GM04503 (cell line): ENCODE measurements around the gene MINDY1.

Experiments used
- DNase-seq: peaks from one replicate; pipeline ENCODE4 v3.0.0-alpha.2; 2012; ENCODE audit warnings: low read depth

The MINDY1 gene

DNA sequence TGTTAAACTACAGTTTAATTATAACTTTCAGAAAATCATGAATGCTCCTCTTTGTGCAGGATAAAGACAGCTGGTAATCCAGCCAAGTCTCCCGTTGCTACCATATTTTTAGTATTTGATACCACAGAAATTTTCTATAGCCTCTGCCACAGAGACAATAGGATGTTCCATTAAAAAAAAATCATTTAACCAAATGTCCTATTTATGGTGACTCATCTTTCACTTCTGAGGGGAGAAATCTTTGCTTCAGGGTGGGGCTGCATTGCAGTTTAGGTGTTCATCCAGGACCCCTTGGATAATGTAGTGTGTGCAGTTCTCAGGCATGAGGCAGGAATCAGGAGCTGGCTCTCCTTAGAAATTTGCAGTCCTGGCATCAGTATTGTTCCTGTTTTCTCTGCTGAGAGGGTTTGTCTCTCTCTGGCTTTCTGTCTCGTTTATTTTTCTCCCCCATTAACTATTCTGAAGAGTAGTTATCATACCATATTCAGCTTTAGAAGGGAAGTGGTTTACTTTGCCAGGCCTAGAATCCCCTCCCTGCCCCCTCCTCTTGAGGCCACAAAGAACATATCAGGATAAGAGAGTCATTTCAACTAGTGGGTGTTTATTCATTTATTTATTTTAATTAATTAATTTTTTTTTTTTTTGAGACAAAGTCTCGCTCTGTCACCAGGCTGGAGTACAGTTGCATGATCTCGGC is 4.6 kb upstream of the MINDY1 start:
- no peak for DNase-seq

DNA sequence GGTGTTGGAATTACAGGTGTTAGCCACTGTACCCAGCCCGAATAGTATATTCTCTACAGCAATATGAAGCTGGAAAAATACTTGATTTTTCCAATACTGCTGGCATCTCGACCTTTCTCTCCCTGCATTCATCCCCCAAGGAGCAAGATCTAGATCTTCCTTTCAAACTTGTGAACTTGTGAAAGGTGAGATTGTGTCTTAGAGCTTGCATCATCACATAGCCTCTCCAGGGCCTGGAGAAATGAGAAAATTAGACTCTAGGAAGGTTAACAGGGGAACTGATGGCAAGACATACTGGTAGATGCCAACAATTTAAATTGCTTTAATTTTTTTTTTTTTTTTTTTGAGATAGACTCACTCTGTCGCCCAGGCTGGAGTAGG is 3.6 kb upstream of the MINDY1 start:
- no peak for DNase-seq

DNA sequence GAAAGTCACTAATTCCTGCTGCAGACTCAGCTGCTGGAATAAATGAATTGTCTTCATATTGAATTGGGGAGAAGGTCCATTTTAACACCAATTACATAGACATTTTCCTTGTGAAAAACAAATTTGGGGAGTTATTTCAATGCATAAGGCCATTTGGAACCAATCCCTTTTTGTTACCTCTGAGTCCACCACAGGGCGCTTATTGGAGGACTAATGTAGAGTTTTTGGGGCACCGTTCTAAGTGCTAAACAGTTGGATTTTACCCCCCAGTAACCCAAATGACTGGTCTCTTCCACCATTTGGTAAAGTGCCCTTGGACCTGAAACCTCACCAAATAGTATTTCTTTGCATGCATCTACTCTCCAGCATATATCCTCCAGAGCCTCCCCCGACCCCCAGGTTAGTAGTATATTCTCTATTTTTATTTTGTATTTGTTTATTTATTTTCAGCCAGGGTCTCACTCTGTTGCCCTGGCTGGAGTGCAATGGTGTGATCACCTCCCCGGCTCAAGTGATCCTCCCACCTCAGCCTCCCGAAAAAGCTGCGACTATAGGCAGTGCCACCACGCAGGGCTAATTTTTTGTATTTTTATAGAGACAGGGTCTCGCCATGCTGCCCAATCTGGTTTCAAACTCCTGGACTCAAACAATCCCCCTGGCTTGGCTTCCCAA is 3.1 kb upstream of the MINDY1 start:
- DNase-seq, result no peak

DNA sequence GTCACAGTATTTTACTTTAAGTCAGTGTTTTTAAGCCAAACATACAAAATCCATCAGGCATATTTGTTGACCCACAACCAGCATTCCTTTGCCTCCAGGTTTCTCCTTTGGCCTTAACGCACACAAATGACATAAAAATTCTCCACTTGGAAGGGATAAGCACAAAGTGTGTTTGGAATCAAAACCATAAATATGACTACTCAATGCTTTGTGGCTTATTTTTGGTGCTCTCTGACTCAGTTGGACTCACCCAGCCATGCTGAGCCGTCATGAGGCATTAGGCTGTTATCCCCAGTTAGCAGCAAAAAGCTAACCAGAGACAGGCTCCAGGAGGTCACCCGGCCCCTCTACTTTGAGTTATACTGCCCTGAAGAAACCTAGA is 2.5 kb upstream of the MINDY1 start:
- DNase-seq, result peak; percentile 33

DNA sequence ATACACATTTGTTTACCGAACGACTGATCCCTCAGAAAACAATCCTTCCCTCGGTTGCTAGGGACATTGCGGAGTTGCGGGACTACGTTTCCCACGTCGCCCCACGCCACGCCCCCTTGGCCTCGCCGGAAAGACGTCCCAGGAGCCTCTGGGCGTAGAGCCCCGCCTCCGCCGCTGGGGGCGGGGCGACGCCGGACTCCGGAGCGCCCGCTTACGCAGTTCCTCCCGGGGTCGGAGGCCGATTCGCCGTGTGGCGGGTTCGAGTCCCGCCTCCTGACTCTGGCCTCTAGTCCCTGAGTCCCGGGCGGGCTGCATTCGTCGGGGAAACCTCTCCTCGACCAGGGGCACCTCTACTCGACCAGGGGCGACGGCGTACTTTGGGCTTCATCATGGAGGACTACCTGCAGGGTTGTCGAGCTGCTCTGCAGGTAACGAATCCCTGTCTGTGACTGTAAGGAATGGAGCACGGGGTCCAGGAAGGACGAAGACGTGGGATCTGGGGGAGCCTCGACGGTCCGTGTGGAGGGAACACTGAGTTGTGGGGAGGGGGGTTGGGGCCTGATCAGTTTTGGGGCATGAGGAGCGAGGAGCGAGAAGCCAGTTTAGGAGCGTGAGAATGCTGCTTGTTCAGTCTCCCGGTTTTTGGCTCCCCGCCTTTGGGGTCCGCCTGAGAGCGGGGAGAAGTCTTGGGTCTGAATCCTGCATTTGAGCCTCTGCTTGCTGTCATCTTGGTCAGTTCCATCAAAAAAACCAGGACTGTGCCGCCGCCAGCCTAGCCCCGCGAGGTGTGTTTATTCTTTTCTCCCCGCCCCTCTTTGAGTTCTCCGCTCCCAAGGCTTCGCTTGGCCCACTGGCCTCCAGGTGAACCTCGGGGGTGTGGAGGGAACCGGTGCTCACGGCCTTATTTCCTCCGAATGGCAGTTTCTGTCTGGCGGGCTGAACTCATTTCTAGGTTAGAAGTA is 1.8 kb upstream of the MINDY1 start, which contains the start of gene PRUNE1:
TSS of gene PRUNE1 (plus strand) at position 206 of the 962 bp plus-strand sequence. CDS start at position 390, 184 bp downstream.
- peak; percentile 91 for DNase-seq

DNA sequence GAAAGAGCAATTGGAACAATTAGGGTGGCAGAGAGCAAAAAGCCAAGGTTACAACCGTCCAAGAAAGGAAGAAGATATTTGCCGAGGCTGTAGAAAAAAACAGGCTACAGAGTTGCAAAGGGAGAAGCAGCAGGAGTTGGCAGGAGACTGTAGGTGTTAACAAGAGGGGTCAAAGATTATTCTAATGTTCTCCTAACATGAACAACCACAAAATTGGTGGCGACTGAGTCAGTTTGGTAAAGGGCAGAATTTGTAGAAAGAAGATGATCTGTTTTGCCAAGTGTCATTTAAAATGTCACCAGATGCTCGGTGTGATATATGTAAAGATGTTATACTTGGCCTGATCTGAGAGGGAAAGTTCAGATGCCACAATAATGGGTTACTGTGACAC is 1.1 kb upstream of the MINDY1 start:
- DNase-seq, result no peak

DNA sequence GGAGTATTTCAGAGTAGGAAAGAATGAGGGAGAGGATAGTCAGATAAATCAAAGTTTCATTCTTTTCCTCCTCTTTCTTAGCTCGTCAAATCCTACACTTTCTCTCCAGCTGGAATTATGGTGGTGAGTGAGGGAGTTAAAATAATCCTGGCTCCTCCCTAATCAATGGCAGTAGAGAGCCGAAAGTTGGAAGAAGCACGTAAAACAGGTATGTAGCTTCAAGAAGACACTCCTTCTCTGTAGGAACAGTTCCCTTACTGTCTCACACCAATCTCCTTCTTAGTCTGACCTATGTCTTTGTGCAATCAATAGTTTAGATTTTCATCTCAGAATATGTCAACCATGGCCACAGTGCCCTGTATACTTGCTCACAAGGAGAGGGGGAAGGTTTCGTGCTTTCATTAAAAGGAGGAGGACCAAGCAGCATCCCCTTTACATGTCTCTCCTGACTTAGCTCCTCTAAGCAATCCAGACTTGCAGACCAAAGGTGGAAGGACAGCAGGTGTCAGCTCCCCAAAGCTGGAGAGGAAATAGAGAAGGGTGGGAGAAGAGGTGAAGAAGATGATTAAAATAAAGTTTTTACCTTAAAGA is 878 bp downstream of the MINDY1 start:
- DNase-seq, result no peak

DNA sequence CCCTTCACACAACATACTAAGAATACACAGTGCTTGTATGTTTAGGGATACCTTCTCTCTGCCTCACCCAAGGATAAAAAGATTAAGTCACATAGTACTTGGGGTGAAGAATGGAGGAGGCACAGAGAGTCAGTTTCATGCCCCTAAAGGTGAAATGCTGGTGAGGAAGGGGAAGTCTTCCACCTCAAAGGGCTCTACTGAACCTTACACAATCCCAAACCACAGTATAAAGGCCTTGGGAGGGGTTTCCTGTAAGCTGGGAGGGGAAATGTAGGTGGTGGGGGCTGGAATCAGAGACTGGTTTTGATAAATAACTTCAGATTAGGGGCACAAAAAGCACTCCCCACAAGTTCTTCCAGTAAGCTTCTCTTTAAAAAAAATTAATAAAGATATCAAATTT is 3.5 kb downstream of the MINDY1 start:
- DNase-seq, result no peak

DNA sequence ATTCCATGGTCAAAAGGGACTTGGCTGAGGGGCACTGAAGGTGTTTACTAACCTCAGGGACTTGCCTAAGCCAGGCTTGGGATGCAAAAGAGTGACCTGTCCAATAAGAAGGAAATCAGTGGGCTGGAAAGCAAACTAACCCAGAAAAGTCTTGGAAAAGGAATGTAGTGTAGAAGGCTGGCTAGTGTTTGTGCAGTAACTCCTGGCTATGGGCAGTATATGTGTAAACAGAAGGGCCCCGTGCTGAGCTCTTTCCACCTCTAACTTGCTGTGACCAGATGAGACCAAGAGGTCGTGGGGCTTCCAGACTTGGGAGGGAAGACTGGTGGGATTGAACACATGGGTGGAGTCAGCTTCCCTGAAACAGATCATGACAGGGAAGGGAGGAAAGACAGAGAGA is 4.1 kb downstream of the MINDY1 start:
- DNase-seq, result no peak

DNA sequence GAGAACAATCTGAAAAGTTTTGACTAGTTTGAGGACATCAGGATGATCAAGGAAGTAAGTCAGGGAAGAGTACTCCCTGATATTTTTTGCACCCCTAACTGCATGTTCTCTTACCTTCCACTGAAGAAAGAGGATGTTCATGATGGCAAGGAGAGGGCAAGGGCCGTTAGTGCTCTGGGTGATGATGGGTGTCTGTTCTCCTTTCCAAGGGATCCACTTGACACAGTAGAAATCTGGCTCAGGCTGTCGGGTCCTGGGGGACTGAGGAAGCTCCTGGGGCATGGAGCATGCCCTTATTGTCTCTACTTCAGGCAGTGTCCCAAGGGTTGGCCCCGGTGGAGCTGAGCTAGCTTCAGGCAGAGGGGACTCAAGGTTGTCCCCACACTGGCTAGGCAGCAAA is 4.7 kb downstream of the MINDY1 start:
- no peak for DNase-seq

DNA sequence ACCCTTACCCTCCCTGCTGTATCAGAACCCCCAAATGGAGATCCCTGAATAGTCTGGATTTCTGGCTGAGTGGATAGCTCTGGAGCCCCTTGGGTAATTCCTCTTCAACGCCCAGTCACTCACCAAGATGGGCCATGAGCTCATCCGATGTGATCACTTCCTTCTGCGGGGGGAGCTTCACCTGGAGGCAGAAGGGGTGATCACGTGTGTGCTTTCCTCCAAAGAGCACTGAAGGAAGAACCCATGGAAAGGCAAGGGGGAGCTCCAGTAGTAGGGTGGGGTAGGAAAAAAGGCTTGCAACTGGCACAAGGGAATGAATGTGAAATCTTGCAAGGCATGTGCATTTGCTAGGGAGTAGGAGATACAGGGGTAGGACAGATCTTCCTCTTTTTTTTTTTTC is 5.1 kb downstream of the MINDY1 start:
- DNase-seq, result no peak

DNA sequence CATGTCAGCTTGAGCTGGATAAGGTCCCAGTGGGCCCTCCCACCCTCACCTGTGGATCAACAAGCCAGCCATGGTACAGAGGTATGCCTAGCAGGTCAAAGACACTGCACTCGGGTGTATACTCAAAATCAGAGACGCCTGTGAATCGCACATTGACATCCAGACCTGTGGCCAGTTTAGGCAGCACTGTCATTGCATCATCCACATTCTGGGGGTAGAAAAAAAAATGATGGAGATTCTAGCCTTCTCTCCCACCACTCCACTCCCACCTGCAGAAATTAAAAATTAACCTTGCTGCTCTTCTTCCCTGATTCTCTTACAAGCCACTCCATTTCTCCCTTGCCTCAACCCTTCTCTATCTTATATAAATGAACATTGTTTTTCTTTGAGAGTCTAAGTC is 6.3 kb downstream of the MINDY1 start:
- no peak for DNase-seq

DNA sequence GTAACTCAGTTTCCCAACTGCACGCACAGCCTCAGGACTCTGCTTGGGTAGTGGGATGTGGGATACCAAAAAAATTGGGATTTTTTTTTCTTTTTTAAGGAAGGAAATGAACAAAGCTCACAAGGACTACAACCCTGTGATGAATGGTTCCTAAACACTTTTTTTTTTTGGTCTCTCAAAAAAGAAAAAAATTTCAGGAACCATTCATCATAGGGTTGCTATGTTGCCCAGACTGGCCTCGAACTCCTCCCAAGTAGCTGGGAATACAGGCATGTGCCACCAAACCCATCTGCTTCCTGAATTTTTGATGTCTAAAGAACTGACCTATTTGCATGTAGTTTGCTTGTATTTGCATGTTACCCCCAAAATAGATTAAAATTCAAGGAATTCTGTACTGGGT is 6.8 kb downstream of the MINDY1 start:
- DNase-seq, result no peak

DNA sequence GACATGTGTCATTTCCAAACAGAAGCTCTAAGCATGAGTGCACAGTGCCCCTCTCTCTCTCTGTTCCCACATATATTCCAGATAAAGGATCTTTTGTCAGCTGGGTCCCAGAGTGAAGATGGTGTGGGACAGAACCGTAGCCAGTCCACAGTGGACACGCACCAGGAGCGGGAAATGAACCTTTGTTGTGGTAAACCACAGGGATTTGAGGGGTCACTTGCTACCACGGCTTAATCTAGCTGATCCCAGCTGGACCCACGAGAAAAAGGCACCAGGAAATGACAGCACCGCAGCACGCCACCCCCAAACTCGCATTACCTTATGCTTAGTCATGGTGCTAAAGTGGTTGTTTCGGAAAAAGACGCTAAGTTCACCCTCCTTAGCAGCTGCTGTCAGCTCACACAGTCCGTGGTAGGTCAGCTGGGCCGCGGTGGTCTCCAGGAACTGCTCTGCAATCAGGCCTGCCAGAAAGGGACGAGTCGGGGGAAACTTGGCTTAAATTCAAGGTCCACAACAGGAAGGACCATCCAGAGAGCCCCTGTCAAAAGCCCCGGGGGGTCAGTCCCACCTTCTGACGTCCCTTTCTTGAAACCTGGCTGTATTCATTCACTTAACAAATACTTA is 7.5 kb downstream of the MINDY1 start:
- no peak for DNase-seq

DNA sequence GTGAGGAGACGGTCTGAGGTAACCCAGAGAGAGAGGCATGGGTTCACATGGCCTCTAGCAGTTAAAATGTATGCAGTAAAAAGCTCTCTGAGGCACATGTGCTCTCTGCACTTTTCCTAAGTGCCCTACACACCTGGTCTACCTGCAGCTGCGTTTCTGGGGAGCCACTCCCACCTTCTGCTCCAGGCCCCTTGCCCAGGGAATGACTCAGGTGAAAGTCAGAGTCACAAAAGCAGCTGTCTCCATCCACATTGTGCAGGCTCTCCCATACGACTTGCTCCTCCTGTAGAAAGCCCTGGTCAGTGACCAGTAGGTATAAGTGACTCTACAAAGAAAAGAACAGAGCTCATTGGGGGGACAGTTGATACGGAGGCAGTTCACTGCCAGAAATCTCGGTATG is 8.8 kb downstream of the MINDY1 start:
- DNase-seq, result no peak

DNA sequence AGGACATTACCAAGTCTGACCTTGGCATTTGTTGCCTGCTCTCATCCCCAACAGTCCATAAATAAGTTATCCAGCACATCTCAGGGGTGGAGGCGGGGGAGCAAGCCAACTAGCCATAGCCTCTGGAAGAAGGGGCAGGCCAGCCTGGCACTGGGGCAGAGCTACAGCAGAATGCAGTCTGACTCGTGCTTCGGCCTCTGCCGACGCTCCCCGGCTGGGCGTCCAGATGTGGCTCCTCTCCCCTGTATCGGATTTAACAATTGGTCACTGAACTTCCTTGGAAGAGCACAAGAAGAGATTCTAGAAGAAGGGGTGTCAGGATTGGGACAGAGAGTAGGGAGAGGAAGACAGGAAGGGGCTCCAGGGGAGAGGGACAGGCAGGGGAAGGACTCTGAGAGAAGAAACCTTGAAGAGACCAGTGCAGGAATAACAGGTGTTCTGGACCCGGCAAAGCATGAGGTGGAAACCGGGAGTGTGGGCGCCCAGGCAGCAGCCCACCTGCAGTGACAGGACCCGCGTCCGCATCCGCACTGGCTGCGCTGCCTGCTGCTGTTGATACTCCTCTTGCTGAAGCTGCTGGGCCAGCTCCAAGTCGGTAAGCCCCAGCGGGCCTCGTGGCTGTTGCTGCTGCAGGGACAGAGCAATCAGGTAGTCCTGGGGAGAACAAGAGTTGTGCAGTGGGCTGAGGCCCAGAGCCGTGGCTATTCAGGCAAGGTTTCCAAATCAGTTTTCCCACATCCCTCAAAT is 9.4 kb downstream of the MINDY1 start:
- no peak for DNase-seq

DNA sequence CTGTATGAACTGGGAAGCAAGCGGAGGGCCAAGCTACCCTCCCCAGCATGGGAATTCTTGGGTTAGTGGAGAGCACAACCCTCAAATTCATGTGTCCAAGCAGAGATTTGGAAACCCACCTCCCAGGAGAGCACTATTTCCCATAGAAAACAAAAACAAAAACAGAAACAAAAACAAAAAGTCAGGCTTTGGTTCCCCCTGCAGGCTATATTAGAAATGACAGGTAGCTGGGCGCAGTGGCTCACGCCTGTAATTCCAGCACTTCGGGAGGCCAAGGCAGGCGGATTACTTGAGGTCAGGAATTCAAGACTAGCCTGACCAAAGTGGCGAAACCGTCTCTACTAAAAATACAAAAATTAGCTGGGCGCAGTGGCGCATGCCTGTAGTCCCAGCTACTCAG is 10.8 kb downstream of the MINDY1 start:
- DNase-seq, result no peak

DNA sequence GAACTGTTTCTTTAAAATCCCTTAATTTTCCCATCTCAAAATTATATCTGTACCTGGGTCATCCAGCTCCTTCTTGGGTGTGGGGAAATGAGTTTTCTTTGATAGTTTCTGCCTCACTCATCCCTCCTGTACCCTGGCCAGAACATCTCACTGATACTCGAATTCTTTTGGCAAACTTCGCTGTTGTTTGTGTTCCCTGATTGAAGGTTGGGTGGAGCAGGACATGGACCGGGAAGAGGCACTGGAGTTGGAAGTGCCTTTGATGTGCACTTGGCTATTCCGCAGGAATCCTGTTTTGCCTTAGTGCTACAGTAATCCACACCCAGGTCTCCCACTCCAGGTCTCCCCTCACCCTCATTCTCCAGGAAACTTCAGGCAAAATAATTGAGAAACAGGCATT is 11.2 kb downstream of the MINDY1 start:
- DNase-seq, result no peak

DNA sequence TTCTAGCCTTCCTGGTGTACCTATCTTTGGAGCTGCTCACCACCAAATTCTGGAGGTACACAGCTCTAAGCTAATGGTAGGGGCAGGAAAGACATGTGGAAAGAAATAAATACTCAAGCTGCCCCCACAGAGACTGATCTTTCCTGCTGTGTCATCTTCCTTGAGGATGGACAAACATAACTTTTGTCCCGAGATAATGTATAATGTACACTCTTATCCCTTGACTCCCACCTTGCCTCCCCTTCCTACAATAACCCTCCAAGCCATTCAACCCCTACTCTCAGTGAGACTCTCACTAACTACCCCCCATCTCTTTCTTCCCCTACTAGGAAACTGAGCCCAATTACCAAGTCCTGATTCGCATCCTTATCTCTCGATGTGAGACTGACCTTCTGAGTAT is 12.5 kb downstream of the MINDY1 start:
- no peak for DNase-seq

DNA sequence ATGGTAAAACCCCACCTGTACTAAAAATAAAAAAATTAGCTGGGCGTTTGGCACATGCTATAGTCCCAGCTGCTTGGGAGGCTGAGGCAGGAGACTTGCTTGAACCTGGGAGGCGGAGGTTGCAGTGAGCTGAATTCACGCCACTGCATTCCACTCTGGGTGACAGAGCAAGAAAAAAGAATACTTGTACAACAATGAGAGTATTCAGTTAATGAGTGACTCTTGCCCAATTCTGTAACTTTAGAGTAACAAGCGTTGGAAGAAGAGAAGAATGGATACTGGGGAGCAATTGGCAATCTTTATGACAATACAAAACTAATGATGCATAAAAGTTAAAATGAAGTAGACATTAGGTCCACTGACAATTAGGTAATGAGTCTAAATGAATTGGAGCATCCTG is 14.1 kb downstream of the MINDY1 start:
- DNase-seq, result no peak

DNA sequence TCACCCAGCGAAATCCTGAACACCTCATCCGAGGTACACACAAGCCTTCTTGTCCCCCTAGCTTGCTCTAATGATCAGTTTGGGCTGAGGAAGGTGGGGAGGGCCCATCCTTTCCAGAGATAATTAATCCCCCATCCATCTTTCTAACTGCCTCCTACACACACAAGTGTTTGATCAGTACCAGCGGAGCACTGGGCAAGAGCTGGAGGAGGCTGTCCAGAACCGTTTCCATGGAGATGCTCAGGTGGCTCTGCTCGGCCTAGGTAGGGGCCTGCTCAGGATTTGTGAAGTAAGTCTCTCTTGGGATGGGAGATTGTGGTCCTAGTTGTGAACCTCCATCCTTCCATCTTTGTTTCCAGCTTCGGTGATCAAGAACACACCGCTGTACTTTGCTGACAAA is 18.8 kb downstream of the MINDY1 start:
- no peak for DNase-seq
